HepG2 (cell line): ENCODE results near the gene SLC4A11. TPM values are rescaled to one million over a fixed set of nuclear protein-coding genes. Genes with fewer than 3 reads are reported as not detected.

Experiments used
- DNMT3B ChIP-seq: conservative IDR thresholded peaks from 2 replicates; pipeline ENCODE4 v1.6.1; 2016; ENCODE audit warnings: missing biosample characterization, control low read depth
- DR1 ChIP-seq: sonication (generic); formaldehyde crosslinking; IDR thresholded peaks from 2 replicates; pipeline ENCODE4 v1.8.0; 2021; ENCODE audit warnings: mild to moderate bottlenecking, missing genetic modification reagents, inconsistent platforms
- ESRRA ChIP-seq: sonication (generic); formaldehyde crosslinking; IDR thresholded peaks from 2 replicates; pipeline ENCODE4 v1.5.1; 2020; ENCODE audit warnings: mild to moderate bottlenecking, low read depth, missing genetic modification reagents
- GZF1 ChIP-seq: sonication (generic); formaldehyde crosslinking; IDR thresholded peaks from 2 replicates; pipeline ENCODE4 v1.5.1; 2020; ENCODE audit warnings: mild to moderate bottlenecking, missing genetic modification reagents
- NAIF1 ChIP-seq: sonication (generic); formaldehyde crosslinking; IDR thresholded peaks from 2 replicates; pipeline ENCODE4 v1.5.0; 2020; ENCODE audit warnings: mild to moderate bottlenecking, missing genetic modification reagents, borderline replicate concordance
- RFXAP ChIP-seq: sonication (generic); formaldehyde crosslinking; IDR thresholded peaks from 2 replicates; pipeline ENCODE4 v1.4.0; 2020; ENCODE audit warnings: missing genetic modification reagents, borderline replicate concordance
- SIX4 ChIP-seq: sonication (generic); formaldehyde crosslinking; IDR thresholded peaks from 2 replicates; pipeline ENCODE4 v1.4.0; 2020; ENCODE audit warnings: missing genetic modification reagents
- SKI ChIP-seq: fragments of 450-650 bp; IDR thresholded peaks from one replicate; pipeline ENCODE4 v1.6.1; 2018; ENCODE audit warnings: mild to moderate bottlenecking; ENCODE audit not compliant: partially characterized antibody
- ZC3H13 ChIP-seq: sonication (generic); formaldehyde crosslinking; IDR thresholded peaks from 2 replicates; pipeline ENCODE4 v1.8.1; 2023; ENCODE audit warnings: mild to moderate bottlenecking, missing genetic modification reagents, moderate library complexity
- ZNF263 ChIP-seq: sonication (generic); formaldehyde crosslinking; IDR thresholded peaks from 2 replicates; pipeline ENCODE4 v1.4.0; 2020; ENCODE audit warnings: missing genetic modification reagents
- ZNF83 ChIP-seq: sonication (generic); formaldehyde crosslinking; IDR thresholded peaks from 2 replicates; pipeline ENCODE4 v1.4.0; 2020; ENCODE audit warnings: missing genetic modification reagents, mild to moderate bottlenecking, borderline replicate concordance
- polyA plus RNA-seq, 8 experiments: library from polyadenylated mRNA; depleted of rRNA in 3 of 8; stranded (reverse) in 7 of 8; unstranded in 1 of 8; fragments of >200 nt; fragmentation: Illumina TruSeq in 4 of 8; extraction: Trizol in 4 of 8; gene quantifications; 2 replicates each; pipeline versions ENCODE4 v1.2.1 to v1.2.3, GENCODE V29; 2011 to 2016; ENCODE audit warnings: low read depth in 4 of 8, missing spikeins in 1 of 8, mixed read lengths in 1 of 8; ENCODE audit not compliant: insufficient read depth in 1 of 8
- total RNA-seq, 5 experiments: library from RNA; depleted of rRNA; stranded (reverse); fragments of >200 nt; fragmentation: Illumina TruSeq; extraction: Trizol; gene quantifications; 2 replicates each; pipeline ENCODE4 v1.2.3, GENCODE V29; 2016; ENCODE audit warnings: low read depth in 1 of 5
- TF ChIP-seq, protein P1 (sequence below): sonication (generic); formaldehyde crosslinking; IDR thresholded peaks from 2 replicates; pipeline ENCODE4 v1.4.0; 2020; ENCODE audit warnings: missing genetic modification reagents, mild to moderate bottlenecking, borderline replicate concordance
- TF ChIP-seq, protein P2 (sequence below): sonication (generic); formaldehyde crosslinking; IDR thresholded peaks from 2 replicates; pipeline ENCODE4 v1.4.0; 2020; ENCODE audit warnings: missing genetic modification reagents
- TF ChIP-seq, protein P3 (sequence below): sonication (generic); formaldehyde crosslinking; IDR thresholded peaks from 2 replicates; pipeline ENCODE4 v1.9.0; 2021; ENCODE audit warnings: mild to moderate bottlenecking, missing genetic modification reagents

The SLC4A11 gene
- total and polyA plus RNA-seq, 2 of the 13 experiments (the other 11 are each of a cell fraction or from before 2014, with no cell fraction given), result 3.9 to 27.0 TPM

DNA sequence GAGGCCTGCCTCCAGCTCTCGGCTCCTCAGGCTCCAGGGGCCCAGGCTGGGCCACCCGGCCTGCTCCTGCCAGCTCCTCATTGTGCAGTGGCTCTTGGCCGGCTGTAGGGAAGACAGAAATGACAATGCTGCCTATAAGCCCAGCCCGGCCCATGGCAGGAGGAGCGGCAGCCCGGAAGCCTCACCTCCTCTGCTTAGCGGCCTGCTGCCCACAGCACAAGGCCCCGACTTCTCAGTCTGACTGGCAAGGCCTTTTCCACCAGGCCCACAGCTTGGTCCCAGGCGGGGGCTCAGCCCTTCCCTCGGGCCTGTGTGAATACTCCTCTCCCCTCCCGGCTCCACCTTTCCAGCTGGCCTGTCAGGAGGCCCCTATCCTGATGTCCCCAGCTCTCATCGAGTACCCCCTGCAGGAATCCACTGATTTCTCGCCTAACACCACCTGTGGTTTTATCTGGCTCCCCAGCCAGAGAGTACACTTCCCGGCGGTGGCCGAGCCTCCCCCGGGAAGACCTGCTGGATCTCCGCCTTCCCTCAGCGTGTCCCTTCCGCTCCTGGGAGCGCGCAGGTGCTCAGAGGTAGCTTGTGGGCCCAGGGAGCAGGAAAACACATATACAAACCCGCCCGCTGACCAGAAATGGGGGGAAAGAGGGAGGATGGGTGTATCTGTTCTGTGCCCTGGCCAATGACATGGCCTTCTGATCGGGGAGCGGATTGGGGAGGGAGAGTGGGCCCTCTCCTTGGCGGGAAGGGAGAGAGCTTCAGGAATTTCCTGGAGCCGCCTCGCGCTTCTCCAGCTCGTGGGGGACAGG lies 35.5 kb downstream of the SLC4A11 start (continued):
- TF ChIP-seq, protein P1, sequence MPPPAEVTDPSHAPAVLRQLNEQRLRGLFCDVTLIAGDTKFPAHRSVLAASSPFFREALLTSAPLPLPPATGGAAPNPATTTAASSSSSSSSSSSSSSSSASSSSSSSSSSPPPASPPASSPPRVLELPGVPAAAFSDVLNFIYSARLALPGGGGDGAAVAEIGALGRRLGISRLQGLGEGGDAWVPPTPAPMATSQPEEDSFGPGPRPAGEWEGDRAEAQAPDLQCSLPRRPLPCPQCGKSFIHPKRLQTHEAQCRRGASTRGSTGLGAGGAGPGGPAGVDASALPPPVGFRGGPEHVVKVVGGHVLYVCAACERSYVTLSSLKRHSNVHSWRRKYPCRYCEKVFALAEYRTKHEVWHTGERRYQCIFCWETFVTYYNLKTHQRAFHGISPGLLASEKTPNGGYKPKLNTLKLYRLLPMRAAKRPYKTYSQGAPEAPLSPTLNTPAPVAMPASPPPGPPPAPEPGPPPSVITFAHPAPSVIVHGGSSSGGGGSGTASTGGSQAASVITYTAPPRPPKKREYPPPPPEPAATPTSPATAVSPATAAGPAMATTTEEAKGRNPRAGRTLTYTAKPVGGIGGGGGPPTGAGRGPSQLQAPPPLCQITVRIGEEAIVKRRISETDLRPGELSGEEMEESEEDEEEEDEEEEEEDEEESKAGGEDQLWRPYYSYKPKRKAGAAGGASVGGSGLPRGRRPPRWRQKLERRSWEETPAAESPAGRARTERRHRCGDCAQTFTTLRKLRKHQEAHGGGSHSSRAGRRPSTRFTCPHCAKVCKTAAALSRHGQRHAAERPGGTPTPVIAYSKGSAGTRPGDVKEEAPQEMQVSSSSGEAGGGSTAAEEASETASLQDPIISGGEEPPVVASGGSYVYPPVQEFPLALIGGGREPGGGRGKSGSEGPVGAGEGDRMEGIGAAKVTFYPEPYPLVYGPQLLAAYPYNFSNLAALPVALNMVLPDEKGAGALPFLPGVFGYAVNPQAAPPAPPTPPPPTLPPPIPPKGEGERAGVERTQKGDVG, result no peak
- TF ChIP-seq, protein P2, sequence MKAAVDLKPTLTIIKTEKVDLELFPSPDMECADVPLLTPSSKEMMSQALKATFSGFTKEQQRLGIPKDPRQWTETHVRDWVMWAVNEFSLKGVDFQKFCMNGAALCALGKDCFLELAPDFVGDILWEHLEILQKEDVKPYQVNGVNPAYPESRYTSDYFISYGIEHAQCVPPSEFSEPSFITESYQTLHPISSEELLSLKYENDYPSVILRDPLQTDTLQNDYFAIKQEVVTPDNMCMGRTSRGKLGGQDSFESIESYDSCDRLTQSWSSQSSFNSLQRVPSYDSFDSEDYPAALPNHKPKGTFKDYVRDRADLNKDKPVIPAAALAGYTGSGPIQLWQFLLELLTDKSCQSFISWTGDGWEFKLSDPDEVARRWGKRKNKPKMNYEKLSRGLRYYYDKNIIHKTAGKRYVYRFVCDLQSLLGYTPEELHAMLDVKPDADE, result no peak
- no peak for TF ChIP-seq RFXAP (CRISPR knock-in tag)
- 0 out of 2 replicates have a peak, but pooled peaks have one; percentile 50 for TF ChIP-seq DR1
- no peak for TF ChIP-seq NAIF1 (CRISPR knock-in tag)
- TF ChIP-seq, protein P3, sequence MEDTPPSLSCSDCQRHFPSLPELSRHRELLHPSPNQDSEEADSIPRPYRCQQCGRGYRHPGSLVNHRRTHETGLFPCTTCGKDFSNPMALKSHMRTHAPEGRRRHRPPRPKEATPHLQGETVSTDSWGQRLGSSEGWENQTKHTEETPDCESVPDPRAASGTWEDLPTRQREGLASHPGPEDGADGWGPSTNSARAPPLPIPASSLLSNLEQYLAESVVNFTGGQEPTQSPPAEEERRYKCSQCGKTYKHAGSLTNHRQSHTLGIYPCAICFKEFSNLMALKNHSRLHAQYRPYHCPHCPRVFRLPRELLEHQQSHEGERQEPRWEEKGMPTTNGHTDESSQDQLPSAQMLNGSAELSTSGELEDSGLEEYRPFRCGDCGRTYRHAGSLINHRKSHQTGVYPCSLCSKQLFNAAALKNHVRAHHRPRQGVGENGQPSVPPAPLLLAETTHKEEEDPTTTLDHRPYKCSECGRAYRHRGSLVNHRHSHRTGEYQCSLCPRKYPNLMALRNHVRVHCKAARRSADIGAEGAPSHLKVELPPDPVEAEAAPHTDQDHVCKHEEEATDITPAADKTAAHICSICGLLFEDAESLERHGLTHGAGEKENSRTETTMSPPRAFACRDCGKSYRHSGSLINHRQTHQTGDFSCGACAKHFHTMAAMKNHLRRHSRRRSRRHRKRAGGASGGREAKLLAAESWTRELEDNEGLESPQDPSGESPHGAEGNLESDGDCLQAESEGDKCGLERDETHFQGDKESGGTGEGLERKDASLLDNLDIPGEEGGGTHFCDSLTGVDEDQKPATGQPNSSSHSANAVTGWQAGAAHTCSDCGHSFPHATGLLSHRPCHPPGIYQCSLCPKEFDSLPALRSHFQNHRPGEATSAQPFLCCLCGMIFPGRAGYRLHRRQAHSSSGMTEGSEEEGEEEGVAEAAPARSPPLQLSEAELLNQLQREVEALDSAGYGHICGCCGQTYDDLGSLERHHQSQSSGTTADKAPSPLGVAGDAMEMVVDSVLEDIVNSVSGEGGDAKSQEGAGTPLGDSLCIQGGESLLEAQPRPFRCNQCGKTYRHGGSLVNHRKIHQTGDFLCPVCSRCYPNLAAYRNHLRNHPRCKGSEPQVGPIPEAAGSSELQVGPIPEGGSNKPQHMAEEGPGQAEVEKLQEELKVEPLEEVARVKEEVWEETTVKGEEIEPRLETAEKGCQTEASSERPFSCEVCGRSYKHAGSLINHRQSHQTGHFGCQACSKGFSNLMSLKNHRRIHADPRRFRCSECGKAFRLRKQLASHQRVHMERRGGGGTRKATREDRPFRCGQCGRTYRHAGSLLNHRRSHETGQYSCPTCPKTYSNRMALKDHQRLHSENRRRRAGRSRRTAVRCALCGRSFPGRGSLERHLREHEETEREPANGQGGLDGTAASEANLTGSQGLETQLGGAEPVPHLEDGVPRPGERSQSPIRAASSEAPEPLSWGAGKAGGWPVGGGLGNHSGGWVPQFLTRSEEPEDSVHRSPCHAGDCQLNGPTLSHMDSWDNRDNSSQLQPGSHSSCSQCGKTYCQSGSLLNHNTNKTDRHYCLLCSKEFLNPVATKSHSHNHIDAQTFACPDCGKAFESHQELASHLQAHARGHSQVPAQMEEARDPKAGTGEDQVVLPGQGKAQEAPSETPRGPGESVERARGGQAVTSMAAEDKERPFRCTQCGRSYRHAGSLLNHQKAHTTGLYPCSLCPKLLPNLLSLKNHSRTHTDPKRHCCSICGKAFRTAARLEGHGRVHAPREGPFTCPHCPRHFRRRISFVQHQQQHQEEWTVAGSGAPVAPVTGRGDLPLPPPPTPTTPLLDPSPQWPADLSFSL (CRISPR knock-in tag), result no peak
- TF ChIP-seq ZNF83 (CRISPR knock-in tag), result 0 out of 2 replicates have a peak, but pooled peaks have one; percentile 22
- TF ChIP-seq SKI, result no peak
- TF ChIP-seq DNMT3B, result peak; percentile 85
- peak; percentile 73; the same call in 1 of the 2 replicates for TF ChIP-seq GZF1 (CRISPR knock-in tag)
- TF ChIP-seq ZC3H13, result peak; percentile 90
- 0 out of 2 replicates have a peak, but pooled peaks have one; percentile 41 for TF ChIP-seq ZNF263 (CRISPR knock-in tag)
- TF ChIP-seq SIX4, result no peak; the same call in 1 of the 2 replicates
- peak; percentile 24; the same call in 1 of the 2 replicates for TF ChIP-seq ESRRA (CRISPR knock-in tag)
